Measurements from ENCODE around the gene THADA.
"Not testable (repeated sequence)": the region's sequence is repeated elsewhere in the genome, so short reads cannot be mapped to it uniquely, and the experiment has no call there.

The THADA gene

GRCh38 chr2:43410055-43410604 is 185.7 kb downstream of the THADA start:
- DNase-seq: no peak

GRCh38 chr2:43408407-43409160 is 187.3 kb downstream of the THADA start:
- DNase-seq: no peak

GRCh38 chr2:43407935-43408334 is 187.9 kb downstream of the THADA start:
- DNase-seq: no peak

GRCh38 chr2:43406651-43407279 is 189.1 kb downstream of the THADA start:
- no peak for DNase-seq

- DNase-seq: no peak
These were observed 190.0 kb downstream of the THADA start for GRCh38 chr2:43405829-43406228.

- DNase-seq: no peak
These were observed 193.3 kb downstream of the THADA start for GRCh38 chr2:43402452-43402937.

- DNase-seq: peak; percentile 26 to 55
These were observed 193.8 kb downstream of the THADA start for GRCh38 chr2:43402002-43402401.

GRCh38 chr2:43400508-43400907 is 195.3 kb downstream of the THADA start:
- DNase-seq: no peak

- no peak for DNase-seq
These were observed 196.1 kb downstream of the THADA start for GRCh38 chr2:43399515-43400264.

GRCh38 chr2:43399098-43399497 is 196.7 kb downstream of the THADA start:
- no peak for DNase-seq

GRCh38 chr2:43397821-43398220 is 198.0 kb downstream of the THADA start:
- no peak for DNase-seq

GRCh38 chr2:43397411-43397810 is 198.4 kb downstream of the THADA start:
- DNase-seq: no peak

- not testable (repeated sequence) for DNase-seq
These were observed 199.5 kb downstream of the THADA start for GRCh38 chr2:43396344-43396743.

- no peak for DNase-seq
These were observed 201.9 kb downstream of the THADA start for GRCh38 chr2:43393918-43394317.

GRCh38 chr2:43391878-43392215 is 204.0 kb downstream of the THADA start:
- no peak for DNase-seq

- DNase-seq: no peak
These were observed 204.5 kb downstream of the THADA start for GRCh38 chr2:43391201-43391877.

- no peak for DNase-seq
These were observed 206.0 kb downstream of the THADA start for GRCh38 chr2:43389581-43390466.

GRCh38 chr2:43388371-43388770 is 207.5 kb downstream of the THADA start:
- no peak for DNase-seq

- no peak for DNase-seq
These were observed 208.5 kb downstream of the THADA start for GRCh38 chr2:43387092-43388062.

GRCh38 chr2:43386679-43387078 is 209.2 kb downstream of the THADA start:
- not testable (repeated sequence) for DNase-seq

- no peak for DNase-seq
These were observed 211.7 kb downstream of the THADA start for GRCh38 chr2:43384143-43384542.
